Common myeloid progenitor, CD34-positive (primary cell): ENCODE measurements around the gene TOGARAM2.

ENCODE experiments used
- CTCF ChIA-PET: fragments of 350-600 bp; sonication (Branson Sonifier 250); formaldehyde crosslinking; loops from one replicate; lab custom pipeline; 2021; ENCODE audit warnings: antibody characterized with exemption; lab: Charles Lee
- POLR2A ChIA-PET: fragments of 350-600 bp; sonication (Branson Sonifier 250); formaldehyde crosslinking; loops from one replicate; lab custom pipeline; 2021; ENCODE audit warnings: antibody characterized with exemption; lab: Charles Lee
- DNase-seq, 3 donors: peaks; one replicate each; pipeline versions ENCODE4 v3.0.0 to v3.0.0-alpha.2; 2013
- H3K27ac ChIP-seq, 2 experiments: 1 replicate in 1 of 2; 2 replicates in 1 of 2; pipeline ENCODE4 v1.7.0; 2013; ENCODE audit warnings: inconsistent platforms in 2 of 2, low read length in 2 of 2, mild to moderate bottlenecking in 2 of 2, low read depth in 1 of 2, moderate library complexity in 1 of 2; ENCODE audit not compliant: severe bottlenecking in 2 of 2, insufficient read depth in 1 of 2, poor library complexity in 1 of 2
- H3K27me3 ChIP-seq, 5 experiments: replicated peaks in 2 of 5; 1 replicate in 3 of 5; 2 replicates in 2 of 5; pipeline versions ENCODE4 v1.6.1 to v1.7.0; 2013; ENCODE audit warnings: low read length in 4 of 5, mild to moderate bottlenecking in 2 of 5, moderate library complexity in 2 of 5, inconsistent platforms in 1 of 5; ENCODE audit not compliant: insufficient read depth in 5 of 5, control insufficient read depth in 4 of 5
- H3K36me3 ChIP-seq, 4 experiments: 1 replicate in 2 of 4; 2 replicates in 2 of 4; pipeline versions ENCODE4 v1.6.1 to v1.7.0; 2013; ENCODE audit warnings: low read length in 3 of 4, control low read depth in 1 of 4, mild to moderate bottlenecking in 1 of 4; ENCODE audit not compliant: control insufficient read depth in 4 of 4, insufficient read depth in 4 of 4
- H3K4me1 ChIP-seq, 4 experiments: 1 replicate in 3 of 4; 2 replicates in 1 of 4; pipeline versions ENCODE4 v1.6.1 to v1.7.1; 2013; ENCODE audit warnings: low read length in 3 of 4, mild to moderate bottlenecking in 3 of 4, control low read depth in 1 of 4, inconsistent platforms in 1 of 4, moderate library complexity in 1 of 4; ENCODE audit not compliant: control insufficient read depth in 4 of 4, insufficient read depth in 4 of 4; ENCODE audit errors: control extremely low read depth in 1 of 4
- H3K4me3 ChIP-seq, 7 experiments: 1 replicate in 4 of 7; 2 replicates in 3 of 7; pipeline versions ENCODE4 v1.5.1 to v1.7.0; 2013; ENCODE audit warnings: mild to moderate bottlenecking in 7 of 7, low read length in 6 of 7, moderate library complexity in 6 of 7, inconsistent platforms in 2 of 7, low read depth in 2 of 7, control low read depth in 1 of 7; ENCODE audit not compliant: insufficient read depth in 4 of 7, control insufficient read depth in 1 of 7; ENCODE audit errors: extremely low read depth in 1 of 7
- H3K9me3 ChIP-seq, 5 experiments: 1 replicate in 4 of 5; 2 replicates in 1 of 5; pipeline versions ENCODE4 v1.6.1 to v1.7.1; 2013; ENCODE audit warnings: low read length in 4 of 5, mild to moderate bottlenecking in 2 of 5, inconsistent platforms in 1 of 5, low read depth in 1 of 5, moderate library complexity in 1 of 5; ENCODE audit not compliant: control insufficient read depth in 4 of 5, insufficient read depth in 2 of 5; ENCODE audit errors: control extremely low read depth in 1 of 5
- WGBS: methylation state at CpG from one replicate; pipeline ENCODE4 v1.1.5; 2013; ENCODE audit not compliant: insufficient coverage; 5-methylcytosine and 5-hydroxymethylcytosine counted together

TOGARAM2 gene

GRCh38 chr2:29066997-29067605 lies 86.0 kb downstream of the TOGARAM2 start:
- WGBS, result 89% methylated on average over 6 of the region's 7 CpGs
- Histone ChIP-seq H3K27ac (no peak overlapping the region), H3K36me3 (no peaks in the 10 kb centered on the region), H3K9me3 (no peaks in the 10 kb centered on the region), H3K4me1 (no peaks in the 10 kb centered on the region), H3K27me3 (no peaks in the 10 kb centered on the region), H3K4me3 (no peak overlapping the region)
- POLR2A ChIA-PET, result no interaction called here
- no peak for DNase-seq
- CTCF ChIA-PET, result interaction anchor here (1.6 kb wide), 1 partner anchor 135 kb away, joined by 3 read pairs; no protein-coding TSS in a partner anchor

DNA sequence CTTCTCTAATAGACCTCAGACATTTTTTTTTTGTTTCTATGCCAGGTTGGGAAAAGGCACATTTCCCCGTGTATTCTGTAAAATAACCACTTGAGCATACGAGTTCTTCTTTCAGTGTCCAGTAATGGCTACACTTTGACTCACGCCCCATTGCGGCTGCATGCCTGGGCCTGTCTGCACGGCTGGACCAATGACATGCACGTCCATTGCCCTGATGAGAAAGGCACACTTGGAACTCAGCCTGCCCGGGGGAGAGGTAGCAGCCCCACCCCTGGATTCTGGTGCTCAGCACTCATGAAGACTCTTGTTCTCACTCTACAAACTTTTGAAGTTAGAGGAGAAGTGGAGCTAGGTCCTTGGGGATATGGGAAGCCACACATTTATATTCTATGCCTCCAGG lies 87.4 kb downstream of the TOGARAM2 start:
- no peak for DNase-seq
- no peaks in the 10 kb centered on the region for H3K9me3 ChIP-seq
- 95% methylated on average over 7 of the region's 7 CpGs for WGBS
- no peaks in the 10 kb centered on the region for H3K27me3 ChIP-seq
- no peak overlapping the region for H3K27ac ChIP-seq
- H3K4me3 ChIP-seq, result no peak overlapping the region
- CTCF ChIA-PET, result interaction anchor here (1.6 kb wide), 1 partner anchor 134 kb away, joined by 3 read pairs; no protein-coding TSS in a partner anchor
- no peaks in the 10 kb centered on the region for H3K36me3 ChIP-seq
- no peaks in the 10 kb centered on the region for H3K4me1 ChIP-seq
- POLR2A ChIA-PET, result no interaction called here

GRCh38 chr2:29070526-29070925 lies 89.4 kb downstream of the TOGARAM2 start:
- no peak for DNase-seq
- ChIA-PET POLR2A (no interaction called here), CTCF (no interaction called here)
- no peaks in the 10 kb centered on the region for H3K36me3 ChIP-seq
- H3K4me3 ChIP-seq, result no peak overlapping the region
- no peak overlapping the region for H3K27ac ChIP-seq
- no peaks in the 10 kb centered on the region for H3K27me3 ChIP-seq
- no peaks in the 10 kb centered on the region for H3K4me1 ChIP-seq
- no peaks in the 10 kb centered on the region for H3K9me3 ChIP-seq
- 93% methylated on average over 8 of the region's 12 CpGs for WGBS

DNA sequence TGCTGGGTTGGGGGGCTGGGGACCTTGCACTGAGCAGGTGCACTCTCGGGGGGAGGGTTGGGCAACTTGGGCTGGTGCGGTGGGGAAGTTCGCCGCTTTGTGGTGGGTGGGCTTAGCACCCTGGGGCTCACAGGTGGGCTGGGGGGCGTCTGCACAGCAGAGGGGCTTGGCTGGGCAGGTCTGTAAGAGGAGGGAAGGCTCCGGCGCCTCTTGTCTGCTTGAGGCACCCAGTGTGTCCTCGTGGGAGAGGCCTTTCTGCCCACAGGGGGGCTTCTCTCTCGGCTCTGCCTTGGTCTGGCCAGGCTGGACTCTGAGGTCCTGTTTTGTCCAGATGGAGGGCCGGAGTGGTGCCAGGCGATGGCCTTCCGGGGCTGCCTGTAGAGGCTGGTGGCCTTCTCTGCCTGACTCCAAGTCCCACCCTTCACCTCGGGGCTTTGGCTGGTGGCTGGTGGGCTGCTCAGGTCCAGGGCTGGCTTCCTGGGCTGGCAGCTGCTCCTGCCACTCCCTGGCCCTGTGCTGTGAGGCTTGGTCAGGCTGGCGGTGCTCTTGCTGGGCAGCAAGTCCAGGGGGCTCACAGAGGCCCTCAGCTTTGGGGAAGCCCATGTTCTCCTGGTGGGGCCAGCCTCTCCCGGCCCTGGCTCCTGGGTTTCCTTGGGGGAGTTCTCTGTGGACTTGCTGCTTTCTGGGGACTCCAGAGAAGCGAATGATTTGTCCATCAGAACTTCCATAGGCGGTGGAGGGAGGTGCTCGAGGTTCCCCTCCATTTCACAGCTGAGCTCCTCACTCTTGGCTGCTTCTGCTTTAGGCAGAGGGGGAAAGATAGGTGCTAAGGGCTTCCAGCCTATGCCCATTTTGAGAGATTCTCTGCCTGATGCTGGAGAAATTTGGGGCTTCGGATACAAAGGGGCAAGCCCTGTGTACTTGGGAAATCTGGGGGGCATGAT lies 90.2 kb downstream of the TOGARAM2 start:
- POLR2A ChIA-PET, result no interaction called here

DNA sequence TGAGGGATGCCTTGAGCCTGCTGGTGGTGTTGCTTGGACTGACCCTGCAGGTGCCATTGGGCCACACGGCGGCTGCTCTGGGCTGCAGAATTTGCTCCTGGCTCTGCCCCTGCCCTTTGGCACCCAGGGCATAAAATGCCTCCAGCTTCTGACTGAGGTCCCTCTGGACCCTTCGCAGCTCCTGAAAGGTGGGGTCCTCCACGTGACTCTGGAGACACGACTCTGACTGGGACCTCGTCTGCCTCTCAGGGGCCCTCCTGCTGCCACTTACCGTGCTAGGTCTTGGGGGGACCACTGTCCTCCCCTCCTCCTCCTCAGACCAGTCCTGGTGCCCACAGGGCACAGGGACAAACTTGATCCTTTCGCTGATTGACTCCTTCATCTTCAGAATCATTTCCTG lies 91.2 kb downstream of the TOGARAM2 start:
- 95% methylated on average over 8 of the region's 8 CpGs for WGBS
- no peak for DNase-seq
- POLR2A ChIA-PET, result no interaction called here
- Histone ChIP-seq H3K36me3 (no peaks in the 10 kb centered on the region), H3K27me3 (no peaks in the 10 kb centered on the region), H3K4me3 (no peak overlapping the region), H3K9me3 (no peaks in the 10 kb centered on the region), H3K27ac (no peak overlapping the region), H3K4me1 (no peaks in the 10 kb centered on the region)
- CTCF ChIA-PET, result no interaction called here

More for the DNA sequence above, 90.2 kb downstream of the TOGARAM2 start:
- Histone ChIP-seq H3K4me1 (no peaks in the 10 kb centered on the region), H3K36me3 (no peaks in the 10 kb centered on the region), H3K9me3 (no peaks in the 10 kb centered on the region), H3K27ac (no peak overlapping the region), H3K4me3 (no peak overlapping the region), H3K27me3 (no peaks in the 10 kb centered on the region)
- CTCF ChIA-PET, result no interaction called here
- WGBS, result 91% methylated on average over 10 of the region's 19 CpGs
- DNase-seq, result no peak

GRCh38 chr2:29072971-29073725 lies 92.0 kb downstream of the TOGARAM2 start:
- Histone ChIP-seq H3K27ac (no peak overlapping the region), H3K9me3 (peaks cover 0 to 5% (median 0%) of the 10 kb centered on the region in 5 experiments), H3K4me1 (no peaks in the 10 kb centered on the region), H3K4me3 (no peak overlapping the region), H3K36me3 (no peaks in the 10 kb centered on the region), H3K27me3 (no peaks in the 10 kb centered on the region)
- WGBS, result 94% methylated on average over 12 of the region's 12 CpGs
- no peak for DNase-seq
- CTCF ChIA-PET, result interaction anchor here (1.0 kb wide), 1 partner anchor 46 kb away, joined by 3 read pairs; no protein-coding TSS in a partner anchor
- POLR2A ChIA-PET, result no interaction called here
